NCI-H2171 (cell line): ENCODE results near the gene FASTKD1.
"Not testable (repeated sequence)": the region's sequence is repeated elsewhere in the genome, so short reads cannot be mapped to it uniquely, and the experiment has no call there.

Experiments used
- DNase-seq: peaks from one replicate; lab custom pipeline; 2025; lab: John Stamatoyannopoulos, UW

Gene FASTKD1

GRCh38 chr2:169573160-169573973 lies at the start of gene FASTKD1:
Gene FASTKD1, minus strand, starts transcription at chr2:169573865. Its CDS starts 1,836 bp downstream, at chr2:169572029.
- DNase-seq = peak; percentile 95

- no peak for DNase-seq
Observed at GRCh38 chr2:169623235-169623634, 49.6 kb upstream of the FASTKD1 start.

GRCh38 chr2:169620509-169620908 lies 46.8 kb upstream of the FASTKD1 start:
- DNase-seq = no peak

DNA sequence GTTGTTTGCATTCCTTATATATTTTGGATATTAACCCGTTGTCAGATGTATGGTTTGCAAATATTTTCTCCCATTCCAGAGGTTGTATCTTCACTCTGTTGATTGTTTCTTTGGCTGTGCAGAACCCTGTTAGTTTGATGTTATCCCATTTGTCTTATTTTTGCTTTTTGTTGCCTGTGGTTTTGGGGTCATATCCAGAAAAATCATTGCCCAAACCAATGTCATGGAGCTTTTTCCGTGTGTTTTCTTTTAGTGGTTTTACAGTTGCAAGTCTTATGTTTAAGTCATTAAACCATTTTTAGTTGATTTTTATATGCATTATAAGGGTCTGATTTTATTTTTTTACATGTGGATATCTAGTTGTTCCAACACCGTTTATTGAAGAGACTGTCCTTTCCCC lies 46.3 kb upstream of the FASTKD1 start:
- no peak for DNase-seq

GRCh38 chr2:169615982-169616381 lies 42.3 kb upstream of the FASTKD1 start:
- DNase-seq = not testable (repeated sequence)

GRCh38 chr2:169613876-169614275 lies 40.2 kb upstream of the FASTKD1 start:
- no peak for DNase-seq

- no peak for DNase-seq
Observed at GRCh38 chr2:169609264-169609663, 35.6 kb upstream of the FASTKD1 start.

- DNase-seq = no peak
Observed at GRCh38 chr2:169599568-169599967, 25.9 kb upstream of the FASTKD1 start.

GRCh38 chr2:169598982-169599381 lies 25.3 kb upstream of the FASTKD1 start:
- DNase-seq = no peak

- not testable (repeated sequence) for DNase-seq
Observed at GRCh38 chr2:169596546-169596945, 22.9 kb upstream of the FASTKD1 start.

GRCh38 chr2:169590804-169591203 lies 17.1 kb upstream of the FASTKD1 start:
- no peak for DNase-seq

GRCh38 chr2:169585673-169586072 lies 12.0 kb upstream of the FASTKD1 start:
- no peak for DNase-seq

- peak; percentile 91 for DNase-seq
Observed at GRCh38 chr2:169584005-169584877, 10.6 kb upstream of the FASTKD1 start, which contains the start of gene PPIG. Gene PPIG, plus strand, starts transcription at chr2:169584351. Its CDS starts 19,691 bp downstream, at chr2:169604042.

DNA sequence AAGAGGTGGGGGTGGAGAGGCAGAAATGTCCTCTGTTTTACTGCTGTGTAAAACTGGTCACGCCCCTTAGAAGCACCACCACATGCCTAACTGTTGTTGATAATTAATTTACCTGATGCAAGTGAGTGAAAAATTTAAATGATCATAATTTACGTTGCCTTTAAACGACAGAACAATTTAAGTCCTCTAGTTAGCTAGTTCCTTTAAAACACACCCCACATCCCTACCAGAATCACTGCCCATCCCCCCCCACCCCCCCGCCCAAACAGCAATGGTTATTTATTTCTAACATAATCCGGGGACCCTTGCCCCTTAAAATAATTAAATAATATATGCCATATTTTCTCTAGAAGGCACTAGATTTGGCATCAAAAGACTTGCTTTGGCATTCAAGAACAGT lies 9.9 kb upstream of the FASTKD1 start:
- no peak for DNase-seq

DNA sequence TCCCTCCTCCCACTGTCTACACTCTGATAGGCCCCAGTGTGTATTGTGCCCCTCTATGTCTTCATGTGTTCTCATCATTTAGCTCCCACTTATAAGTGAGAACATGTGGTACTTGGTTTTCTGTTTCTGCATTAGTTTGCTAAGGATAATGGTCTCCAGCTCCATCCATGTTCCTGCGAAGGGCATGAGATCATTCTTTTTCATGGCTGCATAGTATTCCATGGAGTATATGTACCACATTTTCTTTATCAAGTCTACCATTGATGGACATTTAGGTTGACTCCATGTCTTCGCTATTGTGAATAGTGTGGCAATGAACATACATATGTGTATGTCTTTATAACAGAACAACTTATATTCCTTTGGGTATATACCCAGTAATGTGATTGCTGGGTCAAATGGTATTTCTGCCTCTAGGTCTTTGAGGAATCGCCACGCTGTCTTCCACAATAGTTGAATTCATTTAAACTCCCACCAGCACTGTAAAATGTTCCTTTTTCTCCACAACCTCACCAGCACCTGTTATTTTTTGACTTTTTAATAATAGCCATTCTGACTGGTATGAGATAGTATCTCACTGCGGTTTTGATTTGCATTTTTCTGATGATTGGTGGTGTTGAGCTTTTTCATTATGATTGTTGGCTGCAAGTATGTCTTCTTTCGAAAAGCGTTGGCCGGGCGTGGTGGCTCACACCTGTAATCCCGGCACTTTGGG lies 9.0 kb upstream of the FASTKD1 start:
- DNase-seq = not testable (repeated sequence)

DNA sequence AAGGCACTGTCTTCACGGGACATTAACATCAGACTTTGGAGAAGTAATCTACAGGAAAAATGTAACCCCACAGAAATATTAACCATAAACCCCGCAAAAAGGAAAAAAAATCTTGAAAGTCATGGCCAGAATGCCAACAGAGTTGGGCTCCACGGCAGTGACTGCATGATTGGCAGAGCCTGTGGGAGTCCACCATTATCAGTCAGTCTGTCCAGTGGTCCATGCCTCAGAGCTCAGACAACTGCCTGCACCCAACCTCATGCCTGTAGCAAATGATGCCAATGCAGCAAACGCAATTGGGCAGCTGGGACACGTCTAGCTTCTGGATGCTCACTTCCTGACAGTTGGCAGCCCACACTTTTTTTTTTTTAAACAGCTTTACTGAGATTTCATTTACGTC lies 5.4 kb upstream of the FASTKD1 start:
- no peak for DNase-seq

DNA sequence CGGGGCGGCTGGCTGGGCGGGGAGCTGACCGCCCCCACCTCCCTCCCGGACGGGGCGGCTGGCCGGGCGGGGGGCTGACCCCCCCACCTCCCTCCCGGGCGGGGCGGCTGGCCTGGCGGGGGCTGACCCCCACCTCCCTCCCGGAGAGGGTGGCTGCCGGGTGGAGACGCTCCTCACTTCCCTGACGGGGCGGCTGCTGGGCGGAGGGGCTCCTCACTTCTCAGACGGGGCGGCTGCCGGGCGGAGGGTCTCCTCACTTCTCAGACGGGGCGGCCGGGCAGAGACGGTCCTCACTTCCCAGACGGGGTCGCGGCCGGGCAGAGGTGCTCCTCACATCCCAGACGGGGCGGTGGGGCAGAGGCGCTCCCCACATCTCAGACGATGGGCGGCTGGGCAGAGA lies 1.6 kb upstream of the FASTKD1 start:
- DNase-seq = not testable (repeated sequence)

DNA sequence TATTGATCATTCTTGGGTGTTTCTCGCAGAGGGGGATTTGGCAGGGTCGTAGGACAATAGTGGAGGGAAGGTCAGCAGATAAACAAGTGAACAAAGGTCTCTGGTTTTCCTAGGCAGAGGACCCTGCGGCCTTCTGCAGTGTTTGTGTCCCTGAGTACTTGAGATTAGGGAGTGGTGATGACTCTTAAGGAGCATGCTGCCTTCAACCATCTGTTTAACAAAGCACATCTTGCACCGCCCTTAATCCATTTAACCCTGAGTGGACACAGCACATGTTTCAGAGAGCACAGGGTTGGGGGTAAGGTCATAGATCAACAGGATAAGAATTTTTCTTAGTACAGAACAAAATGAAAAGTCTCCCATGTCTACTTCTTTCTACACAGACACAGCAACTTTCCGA lies 874 bp upstream of the FASTKD1 start:
- DNase-seq = not testable (repeated sequence)

DNA sequence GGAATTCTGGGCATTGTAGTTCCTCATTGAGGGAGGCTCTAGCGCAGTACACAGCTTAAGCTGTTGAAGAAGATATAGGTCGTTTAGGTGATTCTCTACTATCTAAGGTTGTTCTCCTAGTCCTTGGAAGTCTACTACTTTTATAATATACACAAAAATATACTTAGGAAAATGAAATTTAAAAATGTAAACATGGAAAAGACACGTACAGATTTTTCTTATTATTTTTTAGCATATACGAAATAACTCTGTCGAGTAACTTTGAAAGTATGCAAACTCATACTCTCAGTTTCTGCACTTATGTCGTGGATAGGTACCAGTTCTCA lies 272 bp upstream of the FASTKD1 start:
- no peak for DNase-seq

- no peak for DNase-seq
Observed at GRCh38 chr2:169572821-169573159, 875 bp downstream of the FASTKD1 start.

GRCh38 chr2:169572189-169572588 lies 1.5 kb downstream of the FASTKD1 start:
- no peak for DNase-seq

DNA sequence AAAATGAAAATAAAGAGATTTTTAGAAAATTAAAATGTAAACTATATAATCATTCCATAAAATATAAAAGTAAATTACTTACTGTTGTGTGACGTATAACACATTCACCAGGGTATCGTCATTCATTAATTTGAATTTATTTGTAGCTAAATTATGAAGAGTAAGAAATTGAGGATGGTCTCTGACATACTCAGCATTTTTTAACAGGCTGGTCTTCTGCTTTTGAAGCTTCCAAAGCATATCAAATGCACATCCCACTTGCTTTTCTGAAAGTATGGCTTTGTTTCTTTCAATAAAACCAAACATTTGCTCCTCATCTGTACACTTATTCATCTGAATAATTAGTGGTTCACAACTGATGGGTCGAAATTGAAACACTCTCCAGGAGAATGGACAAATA lies 2.1 kb downstream of the FASTKD1 start:
- DNase-seq = no peak
